Measurements from ENCODE around the gene UBTD1.
"Not testable (repeated sequence)": the region's sequence is repeated elsewhere in the genome, so short reads cannot be mapped to it uniquely, and the experiment has no call there.

The UBTD1 gene

GRCh38 chr10:97567891-97568290 is 69.2 kb downstream of the UBTD1 start:
- DNase-seq = no peak

GRCh38 chr10:97570146-97570788 is 71.5 kb downstream of the UBTD1 start:
- DNase-seq = no peak

- DNase-seq = no peak
Measured at GRCh38 chr10:97570789-97571471, 72.2 kb downstream of the UBTD1 start.

GRCh38 chr10:97571622-97572021 is 72.9 kb downstream of the UBTD1 start:
- DNase-seq = no peak

GRCh38 chr10:97572214-97572989 is 73.7 kb downstream of the UBTD1 start, which contains the start of gene ANKRD2:
ANKRD2 (plus strand) TSS chr10:97572779; CDS start chr10:97572789, 10 bp downstream.
- DNase-seq = no peak

GRCh38 chr10:97573021-97573420 is 74.3 kb downstream of the UBTD1 start:
- DNase-seq = no peak

- DNase-seq = no peak
Measured at GRCh38 chr10:97573672-97574071, 74.9 kb downstream of the UBTD1 start.

GRCh38 chr10:97574374-97575126 is 75.8 kb downstream of the UBTD1 start:
- peak; percentile 2 for DNase-seq

GRCh38 chr10:97575127-97575668 is 76.5 kb downstream of the UBTD1 start:
- no peak for DNase-seq

- not testable (repeated sequence) for DNase-seq
Measured at GRCh38 chr10:97576487-97576886, 77.8 kb downstream of the UBTD1 start.

- no peak for DNase-seq
Measured at GRCh38 chr10:97577701-97578100, 79.0 kb downstream of the UBTD1 start.

- DNase-seq = no peak
Measured at GRCh38 chr10:97578171-97578844, 79.6 kb downstream of the UBTD1 start.

GRCh38 chr10:97580421-97581367 is 82.0 kb downstream of the UBTD1 start:
- no peak for DNase-seq

GRCh38 chr10:97582169-97582568 is 83.4 kb downstream of the UBTD1 start:
- DNase-seq = no peak

GRCh38 chr10:97583476-97583875 is 84.8 kb downstream of the UBTD1 start:
- DNase-seq = no peak

GRCh38 chr10:97584060-97584797 is 85.5 kb downstream of the UBTD1 start, which contains the start of gene HOGA1:
HOGA1 (plus strand) TSS chr10:97584389; CDS start chr10:97584704, 315 bp downstream.
- no peak for DNase-seq

- no peak for DNase-seq
Measured at GRCh38 chr10:97584798-97585438, 86.2 kb downstream of the UBTD1 start.

GRCh38 chr10:97585439-97585811 is 86.7 kb downstream of the UBTD1 start:
- no peak for DNase-seq

- DNase-seq = no peak
Measured at GRCh38 chr10:97587183-97587582, 88.5 kb downstream of the UBTD1 start.

- DNase-seq = no peak
Measured at GRCh38 chr10:97589479-97589878, 90.8 kb downstream of the UBTD1 start, which contains the start of gene C10orf62. C10orf62 (plus strand) TSS chr10:97589721; CDS start chr10:97589898, 177 bp downstream.
